MM.1S (cell line): ENCODE results near the gene MINDY4.

Source experiments
- EZH2 ChIP-seq: fragments of 300-600 bp; sonication (generic); optimal IDR thresholded peaks from 2 replicates; pipeline ENCODE3; 2017; ENCODE audit warnings: low read depth, mild to moderate bottlenecking, antibody characterized with exemption, low read length, mixed read lengths
- EZH2phosphoT487 ChIP-seq: fragments of 300-600 bp; sonication (generic); IDR thresholded peaks from 2 replicates; pipeline ENCODE4 v1.6.1; 2018; ENCODE audit warnings: antibody characterized with exemption, low read length
- TF ChIP-seq, protein P1 (sequence below): fragments of 300-600 bp; sonication (generic); IDR thresholded peaks from 2 replicates; pipeline ENCODE4 v1.5.1; 2016; ENCODE audit warnings: antibody characterized with exemption, low read length, mixed read lengths

DNA sequence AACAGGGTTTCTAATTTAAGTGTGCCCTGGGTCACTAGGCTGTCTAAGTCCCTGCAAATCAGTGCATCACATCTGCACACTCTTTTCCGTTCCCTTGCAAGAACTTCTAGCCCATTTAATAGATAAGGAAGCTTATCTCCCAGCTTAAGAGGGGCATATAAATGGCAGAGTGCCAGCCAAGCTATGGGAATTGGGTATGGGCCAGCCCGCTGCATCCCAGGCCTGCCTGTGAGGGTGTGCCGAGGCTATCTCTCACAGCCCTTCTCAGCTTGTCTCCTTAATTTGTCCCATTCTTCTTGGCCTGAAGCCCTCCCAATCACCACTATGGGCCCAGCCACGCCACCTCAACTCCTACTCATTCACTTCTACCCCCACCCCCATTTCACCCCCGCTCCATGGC is 155.1 kb downstream of the MINDY4 start:
- TF ChIP-seq EZH2phosphoT487, result no peak
- TF ChIP-seq, protein P1, sequence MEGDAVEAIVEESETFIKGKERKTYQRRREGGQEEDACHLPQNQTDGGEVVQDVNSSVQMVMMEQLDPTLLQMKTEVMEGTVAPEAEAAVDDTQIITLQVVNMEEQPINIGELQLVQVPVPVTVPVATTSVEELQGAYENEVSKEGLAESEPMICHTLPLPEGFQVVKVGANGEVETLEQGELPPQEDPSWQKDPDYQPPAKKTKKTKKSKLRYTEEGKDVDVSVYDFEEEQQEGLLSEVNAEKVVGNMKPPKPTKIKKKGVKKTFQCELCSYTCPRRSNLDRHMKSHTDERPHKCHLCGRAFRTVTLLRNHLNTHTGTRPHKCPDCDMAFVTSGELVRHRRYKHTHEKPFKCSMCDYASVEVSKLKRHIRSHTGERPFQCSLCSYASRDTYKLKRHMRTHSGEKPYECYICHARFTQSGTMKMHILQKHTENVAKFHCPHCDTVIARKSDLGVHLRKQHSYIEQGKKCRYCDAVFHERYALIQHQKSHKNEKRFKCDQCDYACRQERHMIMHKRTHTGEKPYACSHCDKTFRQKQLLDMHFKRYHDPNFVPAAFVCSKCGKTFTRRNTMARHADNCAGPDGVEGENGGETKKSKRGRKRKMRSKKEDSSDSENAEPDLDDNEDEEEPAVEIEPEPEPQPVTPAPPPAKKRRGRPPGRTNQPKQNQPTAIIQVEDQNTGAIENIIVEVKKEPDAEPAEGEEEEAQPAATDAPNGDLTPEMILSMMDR, result no peak
- no peak for TF ChIP-seq EZH2
